Large intestine (tissue), 3 donors: ENCODE data around the gene ABCB7. TPM values are rescaled to one million over a fixed set of nuclear protein-coding genes. Genes with fewer than 3 reads are reported as not detected.
"Not testable (repeated sequence)": the region's sequence is repeated elsewhere in the genome, so short reads cannot be mapped to it uniquely, and the experiment has no call there.

Source experiments
- DNase-seq, 2 donors: peaks; one replicate each; pipeline versions ENCODE4 v3.0.0 to v3.0.0-alpha.2; 2013
- H3K27ac ChIP-seq: one replicate; pipeline ENCODE4 v1.5.1; 2013; ENCODE audit warnings: low read length
- H3K27me3 ChIP-seq: 2 replicates; pipeline ENCODE4 v1.6.1; 2013; ENCODE audit warnings: low read length; ENCODE audit not compliant: control insufficient read depth, insufficient read depth
- H3K36me3 ChIP-seq: 2 replicates; pipeline ENCODE4 v1.6.1; 2013; ENCODE audit warnings: low read length; ENCODE audit not compliant: control insufficient read depth, insufficient read depth
- H3K4me1 ChIP-seq: one replicate; pipeline ENCODE4 v1.6.1; 2013; ENCODE audit warnings: low read length; ENCODE audit not compliant: control insufficient read depth, insufficient read depth
- H3K4me3 ChIP-seq: one replicate; pipeline ENCODE4 v1.5.1; 2013; ENCODE audit warnings: low read length
- H3K9me3 ChIP-seq: one replicate; pipeline ENCODE4 v1.6.1; 2013; ENCODE audit warnings: mild to moderate bottlenecking, low read depth, low read length, moderate library complexity; ENCODE audit not compliant: control insufficient read depth
- WGBS: methylation state at CpG from one replicate; pipeline ENCODE4 v1.1.5; 2013; ENCODE audit warnings: low lambda C conversion rate; ENCODE audit not compliant: insufficient coverage; 5-methylcytosine and 5-hydroxymethylcytosine counted together
- polyA plus RNA-seq: library from polyadenylated mRNA; unstranded; fragments of 120-200 nt; gene quantifications from one replicate; pipeline ENCODE4 v1.2.1, GENCODE V29; 2013

The ABCB7 gene
- polyA plus RNA-seq, 1 donor = 38.5 TPM

GRCh38 chrX:75045369-75045768, 110.7 kb downstream of the ABCB7 start:
- Histone ChIP-seq H3K4me1 (no peaks in the 10 kb centered on the region), H3K36me3 (no peaks in the 10 kb centered on the region), H3K27me3 (no peaks in the 10 kb centered on the region), H3K4me3 (no peak overlapping the region), H3K27ac (no peak overlapping the region), H3K9me3 (no peaks in the 10 kb centered on the region)
- DNase-seq = no peak

GRCh38 chrX:75044142-75044541, 111.9 kb downstream of the ABCB7 start:
- H3K4me3 ChIP-seq, H3K27ac ChIP-seq, DNase-seq, H3K36me3 ChIP-seq, H3K27me3 ChIP-seq, H3K9me3 ChIP-seq, H3K4me1 ChIP-seq: not testable (repeated sequence)
- WGBS = no CpG with 5 or more reads among the region's 4 CpGs

DNA sequence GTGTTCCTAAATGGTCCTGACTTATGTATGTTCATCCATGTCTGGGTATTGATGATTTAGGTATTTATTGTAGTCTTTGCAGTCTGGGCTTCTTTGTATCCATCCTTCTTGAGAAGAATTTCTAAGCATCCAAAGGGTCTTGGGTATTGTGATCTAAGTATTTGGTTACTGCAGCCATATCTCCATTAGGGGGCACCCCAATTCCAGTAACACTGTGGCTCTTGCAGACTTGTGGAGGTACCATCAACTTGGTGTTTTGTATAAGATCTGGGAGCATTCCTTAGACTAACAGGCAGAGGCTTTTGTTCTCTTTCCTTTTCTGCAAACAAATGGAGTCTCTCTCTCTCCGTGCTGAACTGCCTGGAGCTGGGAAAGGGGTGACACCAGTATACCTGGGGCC, 117.2 kb downstream of the ABCB7 start:
- no peaks in the 10 kb centered on the region for H3K9me3 ChIP-seq
- no peak overlapping the region for H3K27ac ChIP-seq
- no peak for DNase-seq
- no peaks in the 10 kb centered on the region for H3K27me3 ChIP-seq
- H3K4me3 ChIP-seq = no peak overlapping the region
- no peaks in the 10 kb centered on the region for H3K4me1 ChIP-seq
- H3K36me3 ChIP-seq = no peaks in the 10 kb centered on the region
- no CpG with 5 or more reads among the region's 1 CpG for WGBS

Other genes starting within 250 kb of the ABCB7 start
- gene NEXMIF, start 230.8 kb downstream of the ABCB7 start, polyA plus RNA-seq = 0.84 TPM
- gene UPRT, start 117.8 kb upstream of the ABCB7 start, polyA plus RNA-seq = 19.6 TPM